Measurements from ENCODE around the gene ZNF385D.

ZNF385D gene

GRCh38 chr3:21672303-21672702 is 78.7 kb downstream of the ZNF385D start:
- no peak for DNase-seq
- Mint-ChIP-seq H3K36me3 (ENCODE audit: low read depth) (no peaks in the 10 kb centered on the region), H3K4me1 (ENCODE audit: low read depth) (no peaks in the 10 kb centered on the region), H3K9me3 (peaks cover 5% of the 10 kb centered on the region), H3K27ac (no peak overlapping the region), H3K4me3 (no peak overlapping the region), H3K27me3 (no peaks in the 10 kb centered on the region)

- Mint-ChIP-seq H3K27me3 (no peaks in the 10 kb centered on the region), H3K27ac (no peak overlapping the region), H3K36me3 (ENCODE audit: low read depth) (no peaks in the 10 kb centered on the region), H3K4me1 (ENCODE audit: low read depth) (no peaks in the 10 kb centered on the region), H3K9me3 (peaks cover 5% of the 10 kb centered on the region), H3K4me3 (no peak overlapping the region)
- no peak for DNase-seq
These were observed 80.6 kb downstream of the ZNF385D start for GRCh38 chr3:21670386-21670785.

GRCh38 chr3:21668012-21668411 is 83.0 kb downstream of the ZNF385D start:
- Mint-ChIP-seq H3K27me3 (no peaks in the 10 kb centered on the region), H3K4me1 (ENCODE audit: low read depth) (no peaks in the 10 kb centered on the region), H3K27ac (no peak overlapping the region), H3K36me3 (ENCODE audit: low read depth) (no peaks in the 10 kb centered on the region), H3K9me3 (peaks cover 11% of the 10 kb centered on the region), H3K4me3 (no peak overlapping the region)
- no peak for DNase-seq

GRCh38 chr3:21665444-21666100 is 85.4 kb downstream of the ZNF385D start:
- DNase-seq = no peak
- Mint-ChIP-seq H3K27me3 (no peaks in the 10 kb centered on the region), H3K36me3 (ENCODE audit: low read depth) (no peaks in the 10 kb centered on the region), H3K4me3 (no peak overlapping the region), H3K27ac (no peak overlapping the region), H3K9me3 (peaks cover 7% of the 10 kb centered on the region), H3K4me1 (ENCODE audit: low read depth) (no peaks in the 10 kb centered on the region)

GRCh38 chr3:21664996-21665395 is 86.0 kb downstream of the ZNF385D start:
- Mint-ChIP-seq H3K4me1 (ENCODE audit: low read depth) (no peaks in the 10 kb centered on the region), H3K27me3 (no peaks in the 10 kb centered on the region), H3K27ac (no peak overlapping the region), H3K36me3 (ENCODE audit: low read depth) (no peaks in the 10 kb centered on the region), H3K9me3 (peaks cover 7% of the 10 kb centered on the region), H3K4me3 (no peak overlapping the region)
- no peak for DNase-seq

- Mint-ChIP-seq H3K36me3 (ENCODE audit: low read depth) (no peaks in the 10 kb centered on the region), H3K27ac (no peak overlapping the region), H3K4me3 (no peak overlapping the region), H3K27me3 (no peaks in the 10 kb centered on the region), H3K9me3 (peaks cover 7% of the 10 kb centered on the region), H3K4me1 (ENCODE audit: low read depth) (no peaks in the 10 kb centered on the region)
- no peak for DNase-seq
These were observed 88.6 kb downstream of the ZNF385D start for GRCh38 chr3:21662403-21662802.

- no peak overlapping the region for H3K4me3 Mint-ChIP-seq
- H3K9me3 Mint-ChIP-seq = no peaks in the 10 kb centered on the region
- no peak overlapping the region for H3K27ac Mint-ChIP-seq
- DNase-seq = no peak
- H3K36me3 Mint-ChIP-seq (ENCODE audit: low read depth) = no peaks in the 10 kb centered on the region
- H3K27me3 Mint-ChIP-seq = no peaks in the 10 kb centered on the region
- H3K4me1 Mint-ChIP-seq (ENCODE audit: low read depth) = no peaks in the 10 kb centered on the region
These were observed 96.3 kb downstream of the ZNF385D start for GRCh38 chr3:21654662-21655061.

- Mint-ChIP-seq H3K4me3 (no peak overlapping the region), H3K9me3 (no peaks in the 10 kb centered on the region), H3K36me3 (ENCODE audit: low read depth) (no peaks in the 10 kb centered on the region), H3K4me1 (ENCODE audit: low read depth) (no peaks in the 10 kb centered on the region), H3K27me3 (no peaks in the 10 kb centered on the region), H3K27ac (no peak overlapping the region)
- DNase-seq = no peak
These were observed 96.8 kb downstream of the ZNF385D start for GRCh38 chr3:21654241-21654640.

GRCh38 chr3:21649519-21649918 is 101.5 kb downstream of the ZNF385D start:
- no peaks in the 10 kb centered on the region for H3K27me3 Mint-ChIP-seq
- no peak overlapping the region for H3K4me3 Mint-ChIP-seq
- no peaks in the 10 kb centered on the region for H3K36me3 Mint-ChIP-seq (ENCODE audit: low read depth)
- H3K27ac Mint-ChIP-seq = no peak overlapping the region
- H3K9me3 Mint-ChIP-seq = no peaks in the 10 kb centered on the region
- no peaks in the 10 kb centered on the region for H3K4me1 Mint-ChIP-seq (ENCODE audit: low read depth)
- no peak for DNase-seq

GRCh38 chr3:21647961-21648360 is 103.0 kb downstream of the ZNF385D start:
- Mint-ChIP-seq H3K4me1 (ENCODE audit: low read depth) (no peaks in the 10 kb centered on the region), H3K4me3 (no peak overlapping the region), H3K9me3 (no peaks in the 10 kb centered on the region), H3K27me3 (no peaks in the 10 kb centered on the region), H3K36me3 (ENCODE audit: low read depth) (no peaks in the 10 kb centered on the region), H3K27ac (no peak overlapping the region)
- DNase-seq = no peak

- Mint-ChIP-seq H3K27me3 (no peaks in the 10 kb centered on the region), H3K36me3 (ENCODE audit: low read depth) (no peaks in the 10 kb centered on the region), H3K9me3 (peaks cover 4% of the 10 kb centered on the region), H3K4me1 (ENCODE audit: low read depth) (no peaks in the 10 kb centered on the region), H3K4me3 (no peak overlapping the region), H3K27ac (no peak overlapping the region)
- no peak for DNase-seq
These were observed 105.7 kb downstream of the ZNF385D start for GRCh38 chr3:21645121-21645897.

- H3K4me1 Mint-ChIP-seq (ENCODE audit: low read depth) = no peaks in the 10 kb centered on the region
- no peaks in the 10 kb centered on the region for H3K36me3 Mint-ChIP-seq (ENCODE audit: low read depth)
- peaks cover 7% of the 10 kb centered on the region for H3K9me3 Mint-ChIP-seq
- DNase-seq = no peak
- no peak overlapping the region for H3K27ac Mint-ChIP-seq
- no peaks in the 10 kb centered on the region for H3K27me3 Mint-ChIP-seq
- no peak overlapping the region for H3K4me3 Mint-ChIP-seq
These were observed 106.7 kb downstream of the ZNF385D start for GRCh38 chr3:21644268-21644667.

GRCh38 chr3:21643752-21644151 is 107.3 kb downstream of the ZNF385D start:
- no peak for DNase-seq
- Mint-ChIP-seq H3K9me3 (peaks cover 7% of the 10 kb centered on the region), H3K27ac (no peak overlapping the region), H3K36me3 (ENCODE audit: low read depth) (no peaks in the 10 kb centered on the region), H3K4me1 (ENCODE audit: low read depth) (no peaks in the 10 kb centered on the region), H3K27me3 (no peaks in the 10 kb centered on the region), H3K4me3 (no peak overlapping the region)

- Mint-ChIP-seq H3K27ac (no peak overlapping the region), H3K4me1 (ENCODE audit: low read depth) (no peaks in the 10 kb centered on the region), H3K4me3 (no peak overlapping the region), H3K36me3 (ENCODE audit: low read depth) (no peaks in the 10 kb centered on the region), H3K27me3 (no peaks in the 10 kb centered on the region), H3K9me3 (peaks cover 7% of the 10 kb centered on the region)
- DNase-seq = no peak
These were observed 108.6 kb downstream of the ZNF385D start for GRCh38 chr3:21642433-21642832.

- H3K4me3 Mint-ChIP-seq = no peak overlapping the region
- H3K9me3 Mint-ChIP-seq = peaks cover 9% of the 10 kb centered on the region
- no peak for DNase-seq
- H3K27ac Mint-ChIP-seq = no peak overlapping the region
- no peaks in the 10 kb centered on the region for H3K4me1 Mint-ChIP-seq (ENCODE audit: low read depth)
- no peaks in the 10 kb centered on the region for H3K36me3 Mint-ChIP-seq (ENCODE audit: low read depth)
- H3K27me3 Mint-ChIP-seq = no peaks in the 10 kb centered on the region
These were observed 109.1 kb downstream of the ZNF385D start for GRCh38 chr3:21641959-21642358.
